ENCODE measurements around the gene ASMTL. TPM values are rescaled to one million over a fixed set of nuclear protein-coding genes. Genes with fewer than 3 reads are reported as not detected.

The ASMTL gene
- total and polyA plus RNA-seq, 2 experiments from 2014 or later = 15.7 to 36.2 TPM

GRCh38 chrX:1387141-1387776, 65.5 kb downstream of the ASMTL start:
- H3K27me3 ChIP-seq (replicated peaks; ENCODE audit: insufficient read depth) = no peaks in the 10 kb centered on the region
- no peak overlapping the region for H3K9ac ChIP-seq
- no peak overlapping the region for H3K4me3 ChIP-seq
- no peak overlapping the region for H2AFZ ChIP-seq
- no peak for DNase-seq
- 93 to 94% methylated on average over 25 to 43 of the region's 43 CpGs for WGBS, 2 experiments (ENCODE audit: low coverage in 1 of 2, low lambda C conversion rate in 2 of 2, missing lambda C conversion rate in 2 of 2)
- no peaks in the 10 kb centered on the region for H3K9me3 ChIP-seq (ENCODE audit: low read depth)
- H4K20me1 ChIP-seq (ENCODE audit: insufficient read depth) = peaks cover 10% of the 10 kb centered on the region
- TF ChIP-seq EZH2 (IDR thresholded peaks at IDR 0.05; ENCODE audit: insufficient read depth, poor library complexity, severe bottlenecking) = no peak
- no peaks in the 10 kb centered on the region for H3K9me2 ChIP-seq (ENCODE audit: insufficient read depth)
- H3F3A ChIP-seq (ENCODE audit: insufficient read depth) = peaks cover 27% of the 10 kb centered on the region
- no peak overlapping the region for H3K27ac ChIP-seq
- in situ Hi-C loops (cut with MboI) = no loop called here
- H3K4me2 ChIP-seq (ENCODE audit: unreplicated experiment) = no peak overlapping the region
- H3K4me1 ChIP-seq (ENCODE audit: insufficient read depth) = peaks cover 11% of the 10 kb centered on the region
- H3K36me3 ChIP-seq (ENCODE audit: low read depth) = peaks cover 26% of the 10 kb centered on the region
- peaks cover 45% of the 10 kb centered on the region for H3K79me2 ChIP-seq (ENCODE audit: insufficient read depth)

- Histone ChIP-seq H4K20me1 (ENCODE audit: insufficient read depth) (peaks cover 10% of the 10 kb centered on the region), H3K79me2 (ENCODE audit: insufficient read depth) (peaks cover 45% of the 10 kb centered on the region), H3K4me3 (no peak overlapping the region), H3F3A (ENCODE audit: insufficient read depth) (peaks cover 33% of the 10 kb centered on the region), H3K27me3 (replicated peaks; ENCODE audit: insufficient read depth) (no peaks in the 10 kb centered on the region), H3K4me2 (ENCODE audit: unreplicated experiment) (no peak overlapping the region), H3K27ac (no peak overlapping the region), H3K9ac (no peak overlapping the region), H3K36me3 (ENCODE audit: low read depth) (peaks cover 26% of the 10 kb centered on the region), H3K9me2 (ENCODE audit: insufficient read depth) (no peaks in the 10 kb centered on the region), H2AFZ (no peak overlapping the region), H3K4me1 (ENCODE audit: insufficient read depth) (peaks cover 11% of the 10 kb centered on the region), H3K9me3 (ENCODE audit: low read depth) (no peaks in the 10 kb centered on the region)
- in situ Hi-C loops (cut with MboI) = no loop called here
- DNase-seq = no peak
- WGBS, 2 experiments (ENCODE audit: low coverage in 1 of 2, low lambda C conversion rate in 2 of 2, missing lambda C conversion rate in 2 of 2) = 96% methylated on average over 35 to 41 of the region's 41 CpGs
- TF ChIP-seq EZH2phosphoT487 (IDR thresholded peaks at IDR 0.05; ENCODE audit: insufficient read depth, low read depth) = no peak
- TF ChIP-seq EZH2 (IDR thresholded peaks at IDR 0.05; ENCODE audit: insufficient read depth, poor library complexity, severe bottlenecking) = no peak
Measured at GRCh38 chrX:1386338-1387127, 66.2 kb downstream of the ASMTL start.

- no peak overlapping the region for H2AFZ ChIP-seq
- no peak overlapping the region for H3K9ac ChIP-seq
- no peak overlapping the region for H3K4me3 ChIP-seq
- no peaks in the 10 kb centered on the region for H3K9me3 ChIP-seq (ENCODE audit: low read depth)
- H3F3A ChIP-seq (ENCODE audit: insufficient read depth) = peaks cover 33% of the 10 kb centered on the region
- in situ Hi-C loops (cut with MboI) = no loop called here
- DNase-seq = no peak
- H4K20me1 ChIP-seq (ENCODE audit: insufficient read depth) = peaks cover 5% of the 10 kb centered on the region
- no peak for TF ChIP-seq EZH2 (IDR thresholded peaks at IDR 0.05; ENCODE audit: insufficient read depth, poor library complexity, severe bottlenecking)
- no peak for TF ChIP-seq EZH2phosphoT487 (IDR thresholded peaks at IDR 0.05; ENCODE audit: insufficient read depth, low read depth)
- peaks cover 26% of the 10 kb centered on the region for H3K36me3 ChIP-seq (ENCODE audit: low read depth)
- WGBS, 2 experiments (ENCODE audit: low coverage in 1 of 2, low lambda C conversion rate in 2 of 2, missing lambda C conversion rate in 2 of 2) = 93 to 96% methylated on average over 34 to 36 of the region's 36 CpGs
- no peaks in the 10 kb centered on the region for H3K9me2 ChIP-seq (ENCODE audit: insufficient read depth)
- no peak overlapping the region for H3K4me2 ChIP-seq (ENCODE audit: unreplicated experiment)
- H3K27ac ChIP-seq = no peak overlapping the region
- H3K4me1 ChIP-seq (ENCODE audit: insufficient read depth) = peaks cover 7% of the 10 kb centered on the region
- H3K27me3 ChIP-seq (replicated peaks; ENCODE audit: insufficient read depth) = no peaks in the 10 kb centered on the region
- H3K79me2 ChIP-seq (ENCODE audit: insufficient read depth) = peaks cover 35% of the 10 kb centered on the region
Measured at GRCh38 chrX:1385253-1386223, 67.2 kb downstream of the ASMTL start.

- Histone ChIP-seq H3K27ac (no peak overlapping the region), H3K9ac (no peak overlapping the region), H3K4me2 (ENCODE audit: unreplicated experiment) (no peak overlapping the region), H3K9me3 (ENCODE audit: low read depth) (no peaks in the 10 kb centered on the region), H3F3A (ENCODE audit: insufficient read depth) (peaks cover 33% of the 10 kb centered on the region), H4K20me1 (ENCODE audit: insufficient read depth) (0 out of 2 replicates have a peak, but pooled peaks cover 3% of the 10 kb centered on the region), H3K36me3 (ENCODE audit: low read depth) (peaks cover 26% of the 10 kb centered on the region), H3K9me2 (ENCODE audit: insufficient read depth) (no peaks in the 10 kb centered on the region), H3K4me1 (ENCODE audit: insufficient read depth) (no peaks in the 10 kb centered on the region), H3K79me2 (ENCODE audit: insufficient read depth) (peaks cover 28% of the 10 kb centered on the region), H3K27me3 (replicated peaks; ENCODE audit: insufficient read depth) (no peaks in the 10 kb centered on the region), H3K4me3 (no peak overlapping the region), H2AFZ (no peak overlapping the region)
- in situ Hi-C loops (cut with MboI) = no loop called here
- WGBS, 2 experiments (ENCODE audit: low coverage in 1 of 2, low lambda C conversion rate in 2 of 2, missing lambda C conversion rate in 2 of 2) = 87 to 91% methylated on average over 16 to 18 of the region's 18 CpGs
- DNase-seq = no peak
- no peak for TF ChIP-seq EZH2 (IDR thresholded peaks at IDR 0.05; ENCODE audit: insufficient read depth, poor library complexity, severe bottlenecking)
- TF ChIP-seq EZH2phosphoT487 (IDR thresholded peaks at IDR 0.05; ENCODE audit: insufficient read depth, low read depth) = no peak
Measured at GRCh38 chrX:1384658-1385252, 68.0 kb downstream of the ASMTL start.
